Activated CD8-positive, alpha-beta memory T cell treated with anti-CD3 and anti-CD28 coated beads for 1 hour (primary cell): ENCODE data around the gene EME1.
"Not testable (repeated sequence)": the region's sequence is repeated elsewhere in the genome, so short reads cannot be mapped to it uniquely, and the experiment has no call there.

Source experiments
- DNase-seq, 2 donors: peaks; one replicate each; pipeline ENCODE4 v3.0.0-alpha.2; 2020; ENCODE audit warnings: low read depth in 1 of 2; ENCODE audit errors: extremely low read depth in 1 of 2

The EME1 gene

GRCh38 chr17:50424246-50424995 is 51.4 kb downstream of the EME1 start:
- no peak for DNase-seq

GRCh38 chr17:50424996-50425681 is 52.1 kb downstream of the EME1 start:
- DNase-seq, result no peak

- peak in 1 of 2 donors; percentile 62 for DNase-seq
Measured at GRCh38 chr17:50425682-50426471, 52.8 kb downstream of the EME1 start, which contains the start of gene ACSF2. TSS of gene ACSF2 (plus strand) at chr17:50426218. CDS start at chr17:50426262, 44 bp downstream.

GRCh38 chr17:50426472-50426782 is 53.4 kb downstream of the EME1 start:
- DNase-seq, result no peak

- no peak for DNase-seq
Measured at GRCh38 chr17:50426814-50427787, 54.1 kb downstream of the EME1 start.

- not testable (repeated sequence) for DNase-seq
Measured at GRCh38 chr17:50428126-50428525, 55.1 kb downstream of the EME1 start.

- DNase-seq, result no peak
Measured at GRCh38 chr17:50428831-50429424, 55.9 kb downstream of the EME1 start.

- no peak for DNase-seq
Measured at GRCh38 chr17:50429793-50430192, 56.8 kb downstream of the EME1 start.
